ENCODE measurements around the gene AK3. TPM values are rescaled to one million over a fixed set of nuclear protein-coding genes. Genes with fewer than 3 reads are reported as not detected.
"Not testable (repeated sequence)": the region's sequence is repeated elsewhere in the genome, so short reads cannot be mapped to it uniquely, and the experiment has no call there.

AK3 gene
- total RNA-seq, 1 experiment from 2014 or later = 21.9 TPM

DNA sequence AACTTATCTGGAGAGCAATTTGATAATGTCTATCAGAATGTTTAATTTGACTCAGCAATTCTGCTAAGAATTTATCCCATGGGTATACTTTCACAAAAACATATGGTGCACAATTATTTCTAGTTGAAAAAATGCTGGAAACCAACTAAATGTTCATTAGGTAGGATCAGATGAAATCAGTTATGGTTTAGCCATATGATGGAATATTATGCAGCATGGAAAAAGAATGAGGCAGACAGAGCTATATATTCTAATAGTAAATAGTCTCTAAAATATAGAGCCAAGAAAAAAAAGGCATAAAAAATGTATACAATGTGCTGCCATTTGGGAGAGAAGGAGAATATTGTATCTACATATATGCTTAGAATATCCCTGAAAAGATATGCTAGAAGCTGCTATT, 71.1 kb downstream of the AK3 start:
- no peak for DNase-seq (ENCODE audit: extremely low read depth, low read depth)

- no peak for DNase-seq (ENCODE audit: extremely low read depth, low read depth)
Measured at GRCh38 chr9:4668604-4669003, 72.4 kb downstream of the AK3 start.

- no peak for DNase-seq (ENCODE audit: extremely low read depth, low read depth)
Measured at GRCh38 chr9:4667681-4668080, 73.3 kb downstream of the AK3 start.

GRCh38 chr9:4666042-4666699, 74.8 kb downstream of the AK3 start, which contains the start of gene SPATA6L:
Gene SPATA6L (minus strand): TSS chr9:4666480. CDS start chr9:4666250, 230 bp downstream.
- no peak for DNase-seq (ENCODE audit: extremely low read depth, low read depth)

DNA sequence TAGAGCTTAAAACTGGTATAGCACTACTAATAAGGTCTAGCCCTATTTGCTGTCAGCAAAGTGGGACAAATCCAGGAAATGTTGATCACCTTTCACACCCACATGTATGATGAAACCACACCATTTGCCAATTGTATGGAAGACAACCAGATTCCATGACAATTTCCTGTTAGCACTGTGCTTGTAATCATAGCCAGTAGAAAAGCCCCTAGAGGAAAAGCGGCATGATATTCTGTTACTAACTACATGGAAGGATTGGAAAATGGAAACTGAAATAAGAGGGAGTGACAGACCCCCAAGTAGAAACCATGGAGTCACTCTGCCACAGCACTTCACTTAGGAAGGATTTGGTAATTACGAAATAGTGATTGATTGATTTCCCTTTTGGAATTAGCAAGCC, 75.6 kb downstream of the AK3 start:
- no peak for DNase-seq (ENCODE audit: extremely low read depth, low read depth)

- DNase-seq (ENCODE audit: extremely low read depth, low read depth) = no peak
Measured at GRCh38 chr9:4663956-4664355, 77.0 kb downstream of the AK3 start.

DNA sequence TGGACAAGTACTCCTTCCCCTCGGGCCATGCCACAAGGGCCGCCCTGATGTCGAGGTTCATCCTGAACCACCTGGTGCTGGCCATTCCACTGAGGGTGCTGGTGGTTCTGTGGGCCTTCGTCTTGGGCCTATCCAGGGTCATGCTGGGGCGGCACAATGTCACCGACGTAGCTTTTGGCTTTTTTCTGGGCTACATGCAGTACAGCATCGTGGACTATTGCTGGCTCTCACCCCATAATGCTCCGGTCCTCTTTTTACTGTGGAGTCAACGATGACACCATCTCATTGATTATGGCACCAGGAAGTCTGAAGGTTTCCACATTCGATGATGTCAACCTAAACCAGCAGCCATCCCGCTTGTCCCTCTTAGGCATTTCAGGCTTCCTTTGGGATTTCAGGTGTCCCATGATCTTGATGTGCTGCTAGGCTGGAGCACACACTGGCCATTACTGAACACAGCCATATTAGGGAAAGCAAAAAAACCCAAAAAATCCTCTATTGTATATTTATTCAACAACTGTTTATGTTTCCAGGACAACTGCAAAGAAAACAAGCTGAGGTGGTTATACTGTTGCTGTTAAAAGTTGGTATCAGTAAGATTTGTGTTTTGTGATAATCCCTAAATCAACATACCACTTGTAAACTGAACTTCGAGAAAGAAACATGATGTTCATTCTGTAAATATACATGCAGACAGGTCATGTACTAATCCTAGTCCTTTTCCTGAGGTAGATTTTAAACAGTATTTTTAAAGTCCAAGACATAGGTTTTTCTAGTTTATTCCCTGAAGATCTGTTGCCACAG, 77.8 kb downstream of the AK3 start:
- DNase-seq (ENCODE audit: extremely low read depth, low read depth) = no peak

DNA sequence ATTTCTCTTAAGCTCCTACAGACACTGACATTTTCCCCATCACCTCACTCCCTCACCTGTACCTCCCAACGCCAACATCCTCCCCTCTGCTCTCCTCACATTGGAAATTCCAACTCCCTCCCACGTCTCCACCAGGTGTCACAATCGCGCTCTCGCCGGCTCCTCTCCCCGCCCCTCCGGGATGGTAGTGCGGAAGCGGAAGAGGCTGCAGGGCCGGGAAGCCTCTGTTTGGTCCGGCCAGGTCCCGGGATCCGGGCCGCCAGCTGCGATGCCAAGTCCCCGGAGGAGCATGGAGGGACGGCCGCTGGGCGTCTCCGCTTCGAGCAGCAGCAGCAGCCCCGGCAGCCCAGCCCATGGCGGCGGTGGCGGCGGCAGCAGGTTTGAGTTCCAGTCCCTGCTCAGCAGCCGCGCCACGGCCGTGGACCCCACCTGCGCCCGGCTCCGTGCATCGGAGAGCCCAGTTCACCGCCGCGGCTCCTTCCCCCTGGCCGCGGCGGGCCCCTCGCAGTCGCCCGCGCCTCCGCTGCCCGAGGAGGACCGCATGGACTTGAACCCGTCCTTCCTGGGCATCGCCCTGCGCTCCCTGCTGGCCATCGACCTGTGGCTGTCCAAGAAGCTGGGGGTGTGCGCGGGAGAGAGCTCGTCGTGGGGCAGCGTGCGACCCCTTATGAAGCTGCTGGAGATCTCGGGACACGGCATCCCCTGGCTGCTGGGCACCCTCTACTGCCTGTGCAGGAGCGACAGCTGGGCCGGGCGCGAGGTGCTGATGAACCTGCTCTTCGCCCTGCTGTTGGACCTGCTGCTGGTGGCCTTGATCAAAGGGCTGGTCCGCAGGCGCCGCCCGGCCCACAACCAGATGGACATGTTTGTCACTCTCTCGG, 78.7 kb downstream of the AK3 start, which contains the start of gene PLPP6:
Gene PLPP6 (plus strand): TSS at position 187 of the 881 bp plus-strand sequence. CDS start 82 bp downstream, at position 269.
- DNase-seq (ENCODE audit: extremely low read depth, low read depth) = peak; percentile 80

DNA sequence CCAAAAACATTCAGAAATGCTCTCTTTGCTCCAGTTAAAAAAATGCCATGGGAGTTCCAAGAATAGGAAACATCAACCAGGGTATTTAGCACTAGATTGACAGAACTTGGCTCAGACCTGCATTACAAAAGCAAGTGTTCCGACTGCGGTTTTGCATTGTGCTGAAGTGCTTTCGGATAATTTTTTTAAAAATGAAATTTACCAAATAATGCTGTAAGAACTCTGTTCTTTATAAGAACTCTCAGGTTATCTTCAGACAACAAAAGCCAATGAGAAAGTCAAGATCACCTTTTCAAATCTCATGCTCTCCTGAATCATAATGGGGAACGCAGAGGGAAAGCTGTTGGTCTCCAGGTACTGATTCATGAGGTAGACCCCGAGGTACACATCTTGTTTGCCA, 79.4 kb downstream of the AK3 start:
- DNase-seq (ENCODE audit: extremely low read depth, low read depth) = no peak

- no peak for DNase-seq (ENCODE audit: extremely low read depth, low read depth)
Measured at GRCh38 chr9:4661165-4661564, 79.8 kb downstream of the AK3 start.

GRCh38 chr9:4660665-4661064, 80.3 kb downstream of the AK3 start:
- DNase-seq (ENCODE audit: extremely low read depth, low read depth) = not testable (repeated sequence)

Other genes with a start within 250 kb of the AK3 start
- gene PLPP6, start 78.9 kb downstream of the AK3 start, total RNA-seq (2014; rRNA removed; shearing (Covaris generic)) = 5.2 and 5.4 TPM in 2 replicates
- gene SPATA6L, start 74.7 kb downstream of the AK3 start, total RNA-seq (2014; rRNA removed; shearing (Covaris generic)) = not detected in 2 replicates
- gene CDC37L1, start 61.6 kb downstream of the AK3 start, total RNA-seq (2014; rRNA removed; shearing (Covaris generic)) = 10.7 and 12.0 TPM in 2 replicates
- gene RCL1, start 51.7 kb upstream of the AK3 start, total RNA-seq (2014; rRNA removed; shearing (Covaris generic)) = 22.1 and 25.4 TPM in 2 replicates
- gene JAK2, start 244.1 kb upstream of the AK3 start, total RNA-seq (2014; rRNA removed; shearing (Covaris generic)) = 4.5 and 5.3 TPM in 2 replicates